GM23338 (cell line): ENCODE data around the gene TNF. TPM values are rescaled to one million over a fixed set of nuclear protein-coding genes. Genes with fewer than 3 reads are reported as not detected.

ENCODE experiments used
- ATAC-seq: fragments of 200-7000 bp; cut with Tn5 transposase; 3 replicates; pipeline ENCODE4 v1.9.1; 2020
- DNase-seq: peaks from one replicate; pipeline ENCODE4 v3.0.0-alpha.2; 2015; ENCODE audit warnings: low spot score
- H2AFZ ChIP-seq: fragments of 200-600 bp; sonication (generic); 2 replicates; pipeline ENCODE4 v1.8.0; 2016; ENCODE audit warnings: antibody characterized with exemption, mild to moderate bottlenecking, moderate library complexity
- H3F3A ChIP-seq: fragments of 200-600 bp; sonication (generic); replicated peaks from 2 replicates; pipeline ENCODE4 v1.8.0; 2017; ENCODE audit warnings: antibody characterized with exemption, mixed run types, low read depth
- H3K27ac ChIP-seq: fragments of 200-600 bp; sonication (generic); 2 replicates; pipeline ENCODE4 v1.6.1; 2016; ENCODE audit warnings: low read depth
- H3K27me3 ChIP-seq: fragments of 200-600 bp; sonication (generic); 2 replicates; pipeline ENCODE4 v1.8.0; 2016; ENCODE audit warnings: mild to moderate bottlenecking, mixed run types, moderate library complexity; ENCODE audit not compliant: insufficient read depth
- H3K36me3 ChIP-seq: fragments of 200-600 bp; sonication (generic); 2 replicates; pipeline ENCODE4 v1.8.0; 2016; ENCODE audit warnings: mild to moderate bottlenecking; ENCODE audit not compliant: insufficient read depth
- H3K4me1 ChIP-seq: fragments of 200-600 bp; sonication (generic); 2 replicates; pipeline ENCODE4 v1.8.0; 2016; ENCODE audit warnings: mild to moderate bottlenecking, moderate library complexity; ENCODE audit not compliant: insufficient read depth
- H3K4me2 ChIP-seq: fragments of 200-600 bp; sonication (generic); 2 replicates; pipeline ENCODE4 v1.7.1; 2017; ENCODE audit warnings: mixed run types
- H3K4me3 ChIP-seq: fragments of 200-600 bp; sonication (generic); 2 replicates; pipeline ENCODE4 v1.6.1; 2016; ENCODE audit warnings: mixed run types
- H3K79me2 ChIP-seq: fragments of 200-600 bp; sonication (generic); replicated peaks from 2 replicates; pipeline ENCODE4 v1.8.0; 2017; ENCODE audit warnings: mild to moderate bottlenecking; ENCODE audit not compliant: insufficient read depth
- H3K9me2 ChIP-seq: fragments of 200-600 bp; sonication (generic); 2 replicates; pipeline ENCODE4 v1.8.0; 2017; ENCODE audit not compliant: insufficient read depth
- H4K20me1 ChIP-seq: fragments of 200-600 bp; sonication (generic); replicated peaks from 2 replicates; pipeline ENCODE4 v1.8.0; 2017; ENCODE audit warnings: mild to moderate bottlenecking; ENCODE audit not compliant: insufficient read depth
- H3K27ac Mint-ChIP-seq: 2 replicates; pipeline ENCODE4 v1.8.0; 2020; ENCODE audit warnings: inconsistent platforms, mild to moderate bottlenecking, moderate library complexity, mixed read lengths
- H3K27me3 Mint-ChIP-seq: 3 replicates; pipeline ENCODE4 v1.8.0; 2022; ENCODE audit warnings: low read depth, mild to moderate bottlenecking, moderate library complexity, mixed read lengths, inconsistent platforms; ENCODE audit not compliant: insufficient read depth, poor library complexity
- H3K36me3 Mint-ChIP-seq: 3 replicates; pipeline ENCODE4 v1.8.0; 2021; ENCODE audit warnings: low read depth, mild to moderate bottlenecking, inconsistent platforms, moderate library complexity, mixed read lengths
- H3K4me1 Mint-ChIP-seq: 3 replicates; pipeline ENCODE4 v1.8.0; 2020; ENCODE audit warnings: mild to moderate bottlenecking, inconsistent platforms, mixed read lengths
- H3K4me3 Mint-ChIP-seq: 3 replicates; pipeline ENCODE4 v1.8.0; 2021; ENCODE audit warnings: moderate library complexity, mild to moderate bottlenecking, inconsistent platforms, mixed read lengths
- H3K9me3 Mint-ChIP-seq: 3 replicates; pipeline ENCODE4 v1.8.0; 2020; ENCODE audit warnings: moderate library complexity, mild to moderate bottlenecking, inconsistent platforms, mixed read lengths
- CREB1 ChIP-seq: fragments of 250-450 bp; sonication (Bioruptor Pico); IDR thresholded peaks from 2 replicates; pipeline ENCODE4 v1.5.0; 2020; ENCODE audit warnings: low read depth, mild to moderate bottlenecking, moderate library complexity
- EZH2phosphoT487 ChIP-seq: fragments of 200-600 bp; sonication (generic); IDR thresholded peaks from one replicate; pipeline ENCODE4 v1.8.1; 2018; ENCODE audit warnings: antibody characterized with exemption; ENCODE audit not compliant: unreplicated experiment
- JUNB ChIP-seq: IDR thresholded peaks from one replicate; pipeline ENCODE4 v1.6.1; 2016; ENCODE audit warnings: antibody characterized with exemption; ENCODE audit not compliant: unreplicated experiment
- NANOG ChIP-seq: IDR thresholded peaks from 2 replicates; pipeline ENCODE4 v1.6.1; 2016; ENCODE audit warnings: antibody characterized with exemption, borderline replicate concordance
- POLR2AphosphoS5 ChIP-seq: IDR thresholded peaks from 2 replicates; pipeline ENCODE4 v1.6.1; 2016; ENCODE audit warnings: antibody characterized with exemption, low read depth
- STAT1 ChIP-seq: IDR thresholded peaks from one replicate; pipeline ENCODE4 v1.6.1; 2016; ENCODE audit warnings: antibody characterized with exemption; ENCODE audit not compliant: unreplicated experiment
- ZNF114 ChIP-seq: fragments of 250-450 bp; sonication (Bioruptor Pico); IDR thresholded peaks from 2 replicates; pipeline ENCODE4 v1.5.0; 2020; ENCODE audit warnings: mild to moderate bottlenecking, moderate library complexity
- ZNF331 ChIP-seq: fragments of 250-450 bp; sonication (Bioruptor Pico); IDR thresholded peaks from 2 replicates; pipeline ENCODE4 v1.5.0; 2020; ENCODE audit warnings: low read depth, mild to moderate bottlenecking, moderate library complexity
- polyA plus RNA-seq: library from polyadenylated mRNA; unstranded; fragments of >200 nt; fragmentation: Nextera tagmentation; extraction: Ambion mirVana; gene quantifications from 2 replicates; pipeline ENCODE4 v1.2.1, GENCODE V29; 2016
- total RNA-seq: library from RNA; depleted of rRNA; stranded (reverse); fragments of >200 nt; shearing (Covaris generic); gene quantifications from 2 replicates; pipeline ENCODE4 v1.2.3, GENCODE V29; 2014
- TF ChIP-seq, protein P1 (sequence below): IDR thresholded peaks from 2 replicates; pipeline ENCODE4 v1.6.1; 2016; ENCODE audit warnings: antibody characterized with exemption
- TF ChIP-seq, protein P2 (sequence below): IDR thresholded peaks from one replicate; pipeline ENCODE4 v1.6.1; 2018; ENCODE audit warnings: antibody characterized with exemption; ENCODE audit not compliant: unreplicated experiment
- TF ChIP-seq, protein P3 (sequence below), 2 experiments: fragments of 200-600 bp in 1 of 2; sonication (generic) in 1 of 2; conservative IDR thresholded peaks; 2 replicates each; pipeline versions ENCODE4 v1.5.1 to v1.6.1; 2016 to 2017; ENCODE audit warnings: antibody characterized with exemption in 2 of 2, low read depth in 2 of 2, mild to moderate bottlenecking in 2 of 2, moderate library complexity in 1 of 2

TNF gene
- total and polyA plus RNA-seq, 2 experiments from 2014 or later, result 0.11 TPM; not detected in 1

DNA sequence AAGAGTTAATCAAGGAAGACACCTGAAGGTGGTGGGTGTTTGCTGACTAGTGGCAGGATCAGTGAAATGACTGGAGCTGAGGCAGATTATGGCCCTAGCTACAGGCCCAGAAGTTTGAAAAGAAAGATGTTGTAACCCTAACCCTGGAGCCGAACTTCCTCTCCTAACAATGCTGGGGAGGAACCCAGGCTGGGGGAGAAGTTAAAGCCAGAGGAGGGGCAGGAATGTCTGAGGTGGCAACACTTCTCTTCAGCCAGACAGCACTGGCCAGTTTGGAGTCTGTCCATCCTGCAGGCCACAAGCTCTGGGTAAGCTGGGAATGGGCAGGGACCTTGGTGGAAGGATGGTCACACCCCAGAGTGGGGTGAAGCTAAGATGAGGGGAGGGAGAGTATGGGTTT, 10.6 kb downstream of the TNF start, which contains the start of gene LST1:
Gene LST1 (plus strand): TSS at position 270 of the 400 bp plus-strand sequence. CDS start 1,023 bp downstream, outside the sequence.
- no peak for ATAC-seq
- H3K27ac Mint-ChIP-seq, result no peak within 1 kb of the TSS

More for the DNA sequence above, 10.6 kb downstream of the TNF start, which contains the start of gene LST1:
- Histone ChIP-seq H3K4me2 (no peak within 1 kb of the TSS), H2AFZ (no peak within 1 kb of the TSS), H3K27me3 (peaks cover 11% of the 10 kb centered on the region), H3K27ac (no peak within 1 kb of the TSS), H3K4me3 (no peak within 1 kb of the TSS), H3F3A (no peaks in the 10 kb centered on the region), H3K36me3 (no peaks in the 10 kb centered on the region), H3K79me2 (no peaks in the 10 kb centered on the region), H3K4me1 (peaks cover 4% of the 10 kb centered on the region; the same call in 1 of the 2 replicates), H4K20me1 (no peaks in the 10 kb centered on the region), H3K9me2 (no peaks in the 10 kb centered on the region)
- no peaks in the 10 kb centered on the region; the same call in 2 of the 3 replicates for H3K36me3 Mint-ChIP-seq
- TF ChIP-seq ZNF114 (CRISPR knock-in tag), result no peak
- TF ChIP-seq EZH2phosphoT487, result no peak
- no peak for TF ChIP-seq JUNB
- TF ChIP-seq, protein P1, sequence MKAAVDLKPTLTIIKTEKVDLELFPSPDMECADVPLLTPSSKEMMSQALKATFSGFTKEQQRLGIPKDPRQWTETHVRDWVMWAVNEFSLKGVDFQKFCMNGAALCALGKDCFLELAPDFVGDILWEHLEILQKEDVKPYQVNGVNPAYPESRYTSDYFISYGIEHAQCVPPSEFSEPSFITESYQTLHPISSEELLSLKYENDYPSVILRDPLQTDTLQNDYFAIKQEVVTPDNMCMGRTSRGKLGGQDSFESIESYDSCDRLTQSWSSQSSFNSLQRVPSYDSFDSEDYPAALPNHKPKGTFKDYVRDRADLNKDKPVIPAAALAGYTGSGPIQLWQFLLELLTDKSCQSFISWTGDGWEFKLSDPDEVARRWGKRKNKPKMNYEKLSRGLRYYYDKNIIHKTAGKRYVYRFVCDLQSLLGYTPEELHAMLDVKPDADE, result no peak
- TF ChIP-seq CREB1 (CRISPR knock-in tag), result no peak
- TF ChIP-seq, protein P2, sequence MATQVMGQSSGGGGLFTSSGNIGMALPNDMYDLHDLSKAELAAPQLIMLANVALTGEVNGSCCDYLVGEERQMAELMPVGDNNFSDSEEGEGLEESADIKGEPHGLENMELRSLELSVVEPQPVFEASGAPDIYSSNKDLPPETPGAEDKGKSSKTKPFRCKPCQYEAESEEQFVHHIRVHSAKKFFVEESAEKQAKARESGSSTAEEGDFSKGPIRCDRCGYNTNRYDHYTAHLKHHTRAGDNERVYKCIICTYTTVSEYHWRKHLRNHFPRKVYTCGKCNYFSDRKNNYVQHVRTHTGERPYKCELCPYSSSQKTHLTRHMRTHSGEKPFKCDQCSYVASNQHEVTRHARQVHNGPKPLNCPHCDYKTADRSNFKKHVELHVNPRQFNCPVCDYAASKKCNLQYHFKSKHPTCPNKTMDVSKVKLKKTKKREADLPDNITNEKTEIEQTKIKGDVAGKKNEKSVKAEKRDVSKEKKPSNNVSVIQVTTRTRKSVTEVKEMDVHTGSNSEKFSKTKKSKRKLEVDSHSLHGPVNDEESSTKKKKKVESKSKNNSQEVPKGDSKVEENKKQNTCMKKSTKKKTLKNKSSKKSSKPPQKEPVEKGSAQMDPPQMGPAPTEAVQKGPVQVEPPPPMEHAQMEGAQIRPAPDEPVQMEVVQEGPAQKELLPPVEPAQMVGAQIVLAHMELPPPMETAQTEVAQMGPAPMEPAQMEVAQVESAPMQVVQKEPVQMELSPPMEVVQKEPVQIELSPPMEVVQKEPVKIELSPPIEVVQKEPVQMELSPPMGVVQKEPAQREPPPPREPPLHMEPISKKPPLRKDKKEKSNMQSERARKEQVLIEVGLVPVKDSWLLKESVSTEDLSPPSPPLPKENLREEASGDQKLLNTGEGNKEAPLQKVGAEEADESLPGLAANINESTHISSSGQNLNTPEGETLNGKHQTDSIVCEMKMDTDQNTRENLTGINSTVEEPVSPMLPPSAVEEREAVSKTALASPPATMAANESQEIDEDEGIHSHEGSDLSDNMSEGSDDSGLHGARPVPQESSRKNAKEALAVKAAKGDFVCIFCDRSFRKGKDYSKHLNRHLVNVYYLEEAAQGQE, result no peak
- TF ChIP-seq, protein P3, sequence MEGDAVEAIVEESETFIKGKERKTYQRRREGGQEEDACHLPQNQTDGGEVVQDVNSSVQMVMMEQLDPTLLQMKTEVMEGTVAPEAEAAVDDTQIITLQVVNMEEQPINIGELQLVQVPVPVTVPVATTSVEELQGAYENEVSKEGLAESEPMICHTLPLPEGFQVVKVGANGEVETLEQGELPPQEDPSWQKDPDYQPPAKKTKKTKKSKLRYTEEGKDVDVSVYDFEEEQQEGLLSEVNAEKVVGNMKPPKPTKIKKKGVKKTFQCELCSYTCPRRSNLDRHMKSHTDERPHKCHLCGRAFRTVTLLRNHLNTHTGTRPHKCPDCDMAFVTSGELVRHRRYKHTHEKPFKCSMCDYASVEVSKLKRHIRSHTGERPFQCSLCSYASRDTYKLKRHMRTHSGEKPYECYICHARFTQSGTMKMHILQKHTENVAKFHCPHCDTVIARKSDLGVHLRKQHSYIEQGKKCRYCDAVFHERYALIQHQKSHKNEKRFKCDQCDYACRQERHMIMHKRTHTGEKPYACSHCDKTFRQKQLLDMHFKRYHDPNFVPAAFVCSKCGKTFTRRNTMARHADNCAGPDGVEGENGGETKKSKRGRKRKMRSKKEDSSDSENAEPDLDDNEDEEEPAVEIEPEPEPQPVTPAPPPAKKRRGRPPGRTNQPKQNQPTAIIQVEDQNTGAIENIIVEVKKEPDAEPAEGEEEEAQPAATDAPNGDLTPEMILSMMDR (conservative IDR thresholded peaks at IDR 0.05; ENCODE audit: low read depth in 2 of 2), result no peak
- TF ChIP-seq ZNF331 (CRISPR knock-in tag), result no peak
- TF ChIP-seq POLR2AphosphoS5, result no peak
- no peak for TF ChIP-seq STAT1
- TF ChIP-seq NANOG, result no peak
- no peak for DNase-seq
- peaks cover 26% of the 10 kb centered on the region for H3K27me3 Mint-ChIP-seq
- no peak within 1 kb of the TSS; the same call in 2 of the 3 replicates for H3K4me3 Mint-ChIP-seq
- peaks cover 3% of the 10 kb centered on the region; the same call in 1 of the 3 replicates for H3K9me3 Mint-ChIP-seq
- peaks cover 20% of the 10 kb centered on the region for H3K4me1 Mint-ChIP-seq
